ENCODE data around the gene ALDH1A2.
"Not testable (repeated sequence)": the region's sequence is repeated elsewhere in the genome, so short reads cannot be mapped to it uniquely, and the experiment has no call there.

ALDH1A2 gene

GRCh38 chr15:58042006-58042405 is 23.5 kb downstream of the ALDH1A2 start:
- Histone ChIP-seq H3K4me1 (ENCODE audit: insufficient read depth, low read length) (peaks cover 14% of the 10 kb centered on the region; the same call in 1 of the 2 replicates), H3K36me3 (ENCODE audit: insufficient read depth, low read length) (no peaks in the 10 kb centered on the region), H3K9me3 (ENCODE audit: control insufficient read depth, insufficient read depth, low read length) (no peaks in the 10 kb centered on the region), H3K9ac (ENCODE audit: low read depth, low read length) (no peak overlapping the region)

- Histone ChIP-seq H3K36me3 (ENCODE audit: insufficient read depth, low read length) (no peaks in the 10 kb centered on the region), H3K9ac (ENCODE audit: low read depth, low read length) (no peak overlapping the region), H3K9me3 (ENCODE audit: control insufficient read depth, insufficient read depth, low read length) (no peaks in the 10 kb centered on the region), H3K4me1 (ENCODE audit: insufficient read depth, low read length) (peaks cover 14% of the 10 kb centered on the region; the same call in 1 of the 2 replicates)
Measured at GRCh38 chr15:58040150-58040549, 25.4 kb downstream of the ALDH1A2 start.

- no peaks in the 10 kb centered on the region for H3K36me3 ChIP-seq (ENCODE audit: insufficient read depth, low read length)
- H3K9me3 ChIP-seq (ENCODE audit: control insufficient read depth, insufficient read depth, low read length) = no peaks in the 10 kb centered on the region
- no peak overlapping the region for H3K9ac ChIP-seq (ENCODE audit: low read depth, low read length)
- peaks cover 14% of the 10 kb centered on the region; the same call in 1 of the 2 replicates for H3K4me1 ChIP-seq (ENCODE audit: insufficient read depth, low read length)
Measured at GRCh38 chr15:58039079-58040035, 26.2 kb downstream of the ALDH1A2 start.

GRCh38 chr15:58038426-58039078 is 27.0 kb downstream of the ALDH1A2 start:
- Histone ChIP-seq H3K9ac (ENCODE audit: low read depth, low read length) (no peak overlapping the region), H3K36me3 (ENCODE audit: insufficient read depth, low read length) (no peaks in the 10 kb centered on the region), H3K4me1 (ENCODE audit: insufficient read depth, low read length) (peaks cover 14% of the 10 kb centered on the region; the same call in 1 of the 2 replicates), H3K9me3 (ENCODE audit: control insufficient read depth, insufficient read depth, low read length) (no peaks in the 10 kb centered on the region)

- Histone ChIP-seq H3K4me1 (ENCODE audit: insufficient read depth, low read length) (peaks cover 14% of the 10 kb centered on the region; the same call in 1 of the 2 replicates), H3K9ac (ENCODE audit: low read depth, low read length) (no peak overlapping the region), H3K9me3 (ENCODE audit: control insufficient read depth, insufficient read depth, low read length) (no peaks in the 10 kb centered on the region), H3K36me3 (ENCODE audit: insufficient read depth, low read length) (no peaks in the 10 kb centered on the region)
Measured at GRCh38 chr15:58037723-58038301, 27.7 kb downstream of the ALDH1A2 start.

GRCh38 chr15:58036579-58036978 is 28.9 kb downstream of the ALDH1A2 start:
- H3K9ac ChIP-seq (ENCODE audit: low read depth, low read length) = no peak overlapping the region
- no peaks in the 10 kb centered on the region for H3K36me3 ChIP-seq (ENCODE audit: insufficient read depth, low read length)
- H3K4me1 ChIP-seq (ENCODE audit: insufficient read depth, low read length) = peaks cover 14% of the 10 kb centered on the region; the same call in 1 of the 2 replicates
- no peaks in the 10 kb centered on the region for H3K9me3 ChIP-seq (ENCODE audit: control insufficient read depth, insufficient read depth, low read length)

GRCh38 chr15:58028392-58028791 is 37.1 kb downstream of the ALDH1A2 start:
- H3K36me3 ChIP-seq (ENCODE audit: insufficient read depth, low read length); H3K9me3 ChIP-seq (ENCODE audit: control insufficient read depth, insufficient read depth, low read length); H3K4me1 ChIP-seq (ENCODE audit: insufficient read depth, low read length); H3K9ac ChIP-seq (ENCODE audit: low read depth, low read length): not testable (repeated sequence)

GRCh38 chr15:58026552-58026951 is 39.0 kb downstream of the ALDH1A2 start:
- H3K36me3 ChIP-seq (ENCODE audit: insufficient read depth, low read length) = no peaks in the 10 kb centered on the region
- no peak overlapping the region for H3K9ac ChIP-seq (ENCODE audit: low read depth, low read length)
- H3K9me3 ChIP-seq (ENCODE audit: control insufficient read depth, insufficient read depth, low read length) = peaks cover 9% of the 10 kb centered on the region; the same call in 1 of the 2 replicates
- no peaks in the 10 kb centered on the region for H3K4me1 ChIP-seq (ENCODE audit: insufficient read depth, low read length)

GRCh38 chr15:58026051-58026450 is 39.5 kb downstream of the ALDH1A2 start:
- Histone ChIP-seq H3K9me3 (ENCODE audit: control insufficient read depth, insufficient read depth, low read length) (peaks cover 9% of the 10 kb centered on the region; the same call in 1 of the 2 replicates), H3K9ac (ENCODE audit: low read depth, low read length) (no peak overlapping the region), H3K36me3 (ENCODE audit: insufficient read depth, low read length) (no peaks in the 10 kb centered on the region), H3K4me1 (ENCODE audit: insufficient read depth, low read length) (no peaks in the 10 kb centered on the region)

- Histone ChIP-seq H3K9ac (ENCODE audit: low read depth, low read length) (no peak overlapping the region), H3K4me1 (ENCODE audit: insufficient read depth, low read length) (no peaks in the 10 kb centered on the region), H3K9me3 (ENCODE audit: control insufficient read depth, insufficient read depth, low read length) (peaks cover 9% of the 10 kb centered on the region; the same call in 1 of the 2 replicates), H3K36me3 (ENCODE audit: insufficient read depth, low read length) (no peaks in the 10 kb centered on the region)
Measured at GRCh38 chr15:58021332-58022230, 43.9 kb downstream of the ALDH1A2 start.

GRCh38 chr15:58019503-58020376 is 45.8 kb downstream of the ALDH1A2 start:
- no peak overlapping the region for H3K9ac ChIP-seq (ENCODE audit: low read depth, low read length)
- no peaks in the 10 kb centered on the region for H3K4me1 ChIP-seq (ENCODE audit: insufficient read depth, low read length)

GRCh38 chr15:58017869-58018268 is 47.6 kb downstream of the ALDH1A2 start:
- no peaks in the 10 kb centered on the region for H3K36me3 ChIP-seq (ENCODE audit: insufficient read depth, low read length)
- H3K9ac ChIP-seq (ENCODE audit: low read depth, low read length) = no peak overlapping the region
- H3K4me1 ChIP-seq (ENCODE audit: insufficient read depth, low read length) = no peaks in the 10 kb centered on the region
- no peaks in the 10 kb centered on the region for H3K9me3 ChIP-seq (ENCODE audit: control insufficient read depth, insufficient read depth, low read length)

More at GRCh38 chr15:58019503-58020376, 45.8 kb downstream of the ALDH1A2 start:
- no peaks in the 10 kb centered on the region for H3K9me3 ChIP-seq (ENCODE audit: control insufficient read depth, insufficient read depth, low read length)
- no peaks in the 10 kb centered on the region for H3K36me3 ChIP-seq (ENCODE audit: insufficient read depth, low read length)

- Histone ChIP-seq H3K36me3 (ENCODE audit: insufficient read depth, low read length) (no peaks in the 10 kb centered on the region), H3K4me1 (ENCODE audit: insufficient read depth, low read length) (no peaks in the 10 kb centered on the region), H3K9ac (ENCODE audit: low read depth, low read length) (no peak overlapping the region), H3K9me3 (ENCODE audit: control insufficient read depth, insufficient read depth, low read length) (no peaks in the 10 kb centered on the region)
Measured at GRCh38 chr15:58016581-58017175, 48.8 kb downstream of the ALDH1A2 start.
